GM12878 (cell line): ENCODE measurements around the gene COX15. TPM values are rescaled to one million over a fixed set of nuclear protein-coding genes. Genes with fewer than 3 reads are reported as not detected.

Experiments used
- ATAC-seq: fragments of 200-7000 bp; cut with Tn5 transposase; 3 replicates; pipeline ENCODE4 v1.9.1; 2020; ENCODE audit warnings: mild to moderate bottlenecking, moderate library complexity
- BruUV-seq: library from RNA; stranded (reverse); fragments of 400-500 nt; replicated peaks from 2 replicates; lab custom pipeline; 2021; lab: Mats Ljungman, UMichigan
- CTCF ChIA-PET: fragments of 300-600 bp; sonication (Branson Sonifier 250); formaldehyde crosslinking; extraction: SDS; loops from one replicate; lab custom pipeline; 2021; ENCODE audit warnings: inconsistent platforms; lab: Yijun Ruan, JAX
- POLR2A ChIA-PET: fragments of 350-600 bp; formaldehyde crosslinking; extraction: SDS; loops from one replicate; lab custom pipeline; 2021; ENCODE audit warnings: inconsistent platforms; lab: Charles Lee
- RAD21 ChIA-PET: fragments of 300-600 bp; sonication (Branson Sonifier 250); formaldehyde crosslinking; loops from one replicate; lab custom pipeline; 2023; ENCODE audit warnings: antibody characterized with exemption; ENCODE audit not compliant: unreplicated experiment; lab: Charles Lee
- SMC1A ChIA-PET: fragments of 300-600 bp; sonication (Branson Sonifier 250); formaldehyde crosslinking; loops from one replicate; lab custom pipeline; 2023; ENCODE audit not compliant: unreplicated experiment, uncharacterized antibody; lab: Charles Lee
- DNase-seq: peaks from one replicate; pipeline ENCODE4 v3.0.0-alpha.2; 2011; ENCODE audit warnings: low read depth, low spot score
- FAIRE-seq: peaks from 3 replicates; lab custom pipeline; 2011; peaks lifted over from hg19 to GRCh38; lab: Jason Lieb, UNC
- H2AFZ ChIP-seq: 2 replicates; pipeline ENCODE4 v1.6.0; 2011; ENCODE audit warnings: low read depth, low read length, control low read depth; ENCODE audit not compliant: control insufficient read depth
- H3K27ac ChIP-seq: 2 replicates; pipeline ENCODE4 v1.5.1; 2011; ENCODE audit warnings: control low read depth; ENCODE audit not compliant: control insufficient read depth, insufficient read depth
- H3K27me3 ChIP-seq, 2 experiments: replicated peaks in 1 of 2; 2 replicates each; pipeline versions ENCODE4 v1.6.0 to v1.6.1; 2011; ENCODE audit warnings: low read length in 1 of 2; ENCODE audit not compliant: control insufficient read depth in 2 of 2, insufficient read depth in 2 of 2
- H3K36me3 ChIP-seq, 2 experiments: 2 replicates each; pipeline ENCODE4 v1.5.1; 2011; ENCODE audit warnings: low read length in 1 of 2; ENCODE audit not compliant: control insufficient read depth in 2 of 2, insufficient read depth in 2 of 2
- H3K4me1 ChIP-seq: 2 replicates; pipeline ENCODE4 v1.6.1; 2011; ENCODE audit warnings: mild to moderate bottlenecking, low read length, moderate library complexity, mixed read lengths; ENCODE audit not compliant: control insufficient read depth, insufficient read depth
- H3K4me2 ChIP-seq: 2 replicates; pipeline ENCODE4 v1.6.0; 2011; ENCODE audit warnings: control low read depth; ENCODE audit not compliant: control insufficient read depth, insufficient read depth
- H3K4me3 ChIP-seq: fragments of 200-600 bp; sonication (generic); 2 replicates; pipeline ENCODE4 v1.5.1; 2016
- H3K79me2 ChIP-seq: 2 replicates; pipeline ENCODE4 v1.6.0; 2011; ENCODE audit warnings: low read length; ENCODE audit not compliant: control insufficient read depth, insufficient read depth
- H3K9ac ChIP-seq: 2 replicates; pipeline ENCODE4 v1.8.0; 2011; ENCODE audit warnings: low read length, control low read depth, mixed read lengths; ENCODE audit not compliant: control insufficient read depth, insufficient read depth
- H3K9me3 ChIP-seq: replicated peaks from 3 replicates; pipeline ENCODE4 v1.5.1; 2011; ENCODE audit warnings: mild to moderate bottlenecking, low read length; ENCODE audit not compliant: control insufficient read depth, insufficient read depth
- H4K20me1 ChIP-seq: 2 replicates; pipeline ENCODE4 v1.6.0; 2011; ENCODE audit not compliant: control insufficient read depth, insufficient read depth
- ATF7 ChIP-seq: fragments of 450-650 bp; IDR thresholded peaks from 2 replicates; pipeline ENCODE4 v1.6.1; 2016; ENCODE audit warnings: low read depth, mild to moderate bottlenecking
- DPF2 ChIP-seq: fragments of 450-650 bp; IDR thresholded peaks from 2 replicates; pipeline ENCODE4 v1.6.1; 2017; ENCODE audit warnings: mild to moderate bottlenecking
- EP300 ChIP-seq, 2 experiments: fragments of 150-350 bp in 1 of 2; IDR thresholded peaks; 2 replicates each; pipeline ENCODE4 v1.6.1; 2011 to 2012; ENCODE audit warnings: low read depth in 2 of 2, low read length in 2 of 2, borderline replicate concordance in 1 of 2, improper control_type of control experiment in 1 of 2, inconsistent platforms in 1 of 2; ENCODE audit not compliant: control insufficient read depth in 1 of 2
- ESRRA ChIP-seq: IDR thresholded peaks from 2 replicates; pipeline ENCODE4 v1.6.1; 2012; ENCODE audit warnings: mild to moderate bottlenecking, low read length, improper control_type of control experiment
- FOXM1 ChIP-seq: IDR thresholded peaks from 2 replicates; pipeline ENCODE4 v1.6.1; 2012; ENCODE audit warnings: low read depth, mild to moderate bottlenecking, inconsistent platforms, low read length, moderate library complexity
- IRF4 ChIP-seq: IDR thresholded peaks from 2 replicates; pipeline ENCODE4 v1.6.1; 2011; ENCODE audit warnings: low read depth, low read length
- JUNB ChIP-seq: IDR thresholded peaks from 2 replicates; pipeline ENCODE4 v1.6.1; 2016; ENCODE audit warnings: antibody characterized with exemption, mild to moderate bottlenecking
- JUND ChIP-seq: IDR thresholded peaks from 2 replicates; pipeline ENCODE4 v1.6.1; 2012; ENCODE audit warnings: low read depth, mild to moderate bottlenecking, low read length, improper control_type of control experiment, moderate library complexity
- MEF2B ChIP-seq: fragments of 450-650 bp; IDR thresholded peaks from 2 replicates; pipeline ENCODE4 v1.6.1; 2018; ENCODE audit warnings: mild to moderate bottlenecking, moderate library complexity; ENCODE audit not compliant: partially characterized antibody, poor library complexity, severe bottlenecking
- MTA2 ChIP-seq: fragments of 450-650 bp; IDR thresholded peaks from 2 replicates; pipeline ENCODE4 v1.6.1; 2016; ENCODE audit warnings: low read depth, mild to moderate bottlenecking, moderate library complexity
- NFXL1 ChIP-seq: fragments of 450-650 bp; IDR thresholded peaks from 2 replicates; pipeline ENCODE4 v1.6.1; 2017; ENCODE audit warnings: antibody characterized with exemption, mild to moderate bottlenecking, borderline replicate concordance
- NFYB ChIP-seq: IDR thresholded peaks from 2 replicates; pipeline ENCODE4 v1.6.1; 2011; ENCODE audit warnings: low read depth, mild to moderate bottlenecking, low read length, improper control_type of control experiment, moderate library complexity; ENCODE audit not compliant: insufficient read depth
- RUNX3 ChIP-seq: IDR thresholded peaks from 2 replicates; pipeline ENCODE4 v1.6.1; 2012; ENCODE audit warnings: low read length, inconsistent platforms
- TCF3 ChIP-seq: IDR thresholded peaks from 2 replicates; pipeline ENCODE4 v1.6.1; 2012; ENCODE audit warnings: low read depth, mild to moderate bottlenecking, low read length, borderline replicate concordance; ENCODE audit not compliant: insufficient read depth
- TCF7 ChIP-seq: IDR thresholded peaks from 2 replicates; pipeline ENCODE4 v1.6.1; 2014; ENCODE audit warnings: antibody characterized with exemption, borderline replicate concordance
- ZNF24 ChIP-seq: fragments of 450-650 bp; IDR thresholded peaks from 2 replicates; pipeline ENCODE4 v1.6.1; 2017; ENCODE audit warnings: antibody characterized with exemption, mild to moderate bottlenecking
- ZNF384 ChIP-seq: IDR thresholded peaks from 2 replicates; pipeline ENCODE4 v1.6.1; 2012; ENCODE audit warnings: low read depth, mild to moderate bottlenecking, low read length, improper control_type of control experiment, borderline replicate concordance
- WGBS: methylation state at CpG from one replicate; pipeline ENCODE4 v1.1.6; 2016; ENCODE audit warnings: low lambda C conversion rate; ENCODE audit not compliant: insufficient replicate concordance, insufficient coverage; ENCODE audit errors: missing lambda C conversion rate; 5-methylcytosine and 5-hydroxymethylcytosine counted together
- in situ Hi-C: fragments of 300-500 bp; cut with MboI; formaldehyde crosslinking; loops from 9 replicates; pipeline ENCODE4 v1.14.3; 2018; ENCODE audit warnings: mixed read lengths
- intact Hi-C: fragments of 100-400 bp; cut with micrococcal nuclease; formaldehyde crosslinking; loops from one replicate; pipeline ENCODE4 v1.14.2; 2022; ENCODE audit not compliant: unreplicated experiment
- polyA plus RNA-seq, 11 experiments: library from polyadenylated mRNA; depleted of rRNA in 4 of 11; unstranded in 6 of 11; stranded (reverse) in 5 of 11; fragments of >200 nt; fragmentation: Nextera tagmentation in 4 of 11; fragmentation: Illumina TruSeq in 1 of 11; extraction: Ambion mirVana in 4 of 11; extraction: Trizol in 1 of 11; gene quantifications; 1 replicate in 1 of 11; 2 replicates in 10 of 11; pipeline versions ENCODE4 v1.2.1 to v1.2.3, GENCODE V29; 2011 to 2016; ENCODE audit warnings: inconsistent platforms in 2 of 11, missing spikeins in 2 of 11, low read depth in 1 of 11
- total RNA-seq, 4 experiments: library from RNA; depleted of rRNA in 3 of 4; stranded (reverse); fragments of >200 nt in 3 of 4; fragmentation: Illumina TruSeq in 1 of 4; extraction: Trizol in 1 of 4; gene quantifications; 2 replicates each; pipeline versions ENCODE4 v1.2.1 to v1.2.3, GENCODE V29; 2013 to 2021
- TF ChIP-seq, protein P1 (sequence below): IDR thresholded peaks from 2 replicates; pipeline ENCODE4 v1.6.1; 2012; ENCODE audit warnings: low read length, inconsistent platforms
- TF ChIP-seq, protein P2 (sequence below): IDR thresholded peaks from 2 replicates; pipeline ENCODE4 v1.6.1; 2011; ENCODE audit warnings: borderline replicate concordance, low read depth, mild to moderate bottlenecking, moderate library complexity, mixed read lengths, low read length; ENCODE audit not compliant: insufficient read depth; ENCODE audit errors: extremely low read length
- TF ChIP-seq, protein P3 (sequence below): fragments of 450-650 bp; IDR thresholded peaks from 2 replicates; pipeline ENCODE4 v1.6.1; 2017; ENCODE audit warnings: low read depth, mild to moderate bottlenecking, moderate library complexity

COX15 gene
- total and polyA plus RNA-seq, 10 of the 15 experiments (the other 5 are each of a cell fraction or from before 2014, with no cell fraction given) = 30.2 to 50.7 (median 38.3) TPM

DNA sequence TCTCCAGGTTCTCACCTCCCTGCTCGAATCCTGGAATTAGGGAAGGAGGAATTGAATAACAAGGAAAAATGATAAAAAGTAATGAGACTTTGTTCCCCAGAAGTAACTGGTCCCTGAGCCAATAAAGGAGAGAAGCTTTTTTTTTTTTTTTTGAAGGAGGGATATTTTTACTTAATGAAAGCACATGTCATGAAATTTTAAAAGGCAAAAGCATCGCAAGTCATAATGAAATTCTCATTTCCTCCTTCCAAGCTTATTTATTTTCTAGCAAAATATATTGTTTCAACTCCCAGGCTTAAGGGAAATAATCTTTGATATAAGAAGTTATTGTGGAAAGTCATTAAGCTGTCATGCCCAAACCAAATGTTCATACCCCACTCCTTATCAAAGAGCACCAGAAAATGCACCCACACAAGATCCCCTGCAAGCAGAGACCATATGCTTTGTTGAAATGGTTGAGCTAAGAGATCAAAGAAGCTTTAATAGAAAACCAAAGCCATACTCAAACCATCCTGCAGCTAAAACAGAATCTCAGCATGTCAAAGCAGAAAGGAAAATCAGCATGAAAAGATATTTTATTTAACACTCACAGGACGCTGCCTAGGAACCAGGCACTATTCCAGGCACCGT lies 33.9 kb upstream of the COX15 start:
- RAD21 ChIA-PET = interaction anchor here (0.6 to 2.0 kb wide), 4 partner anchors 33 to 501 kb away, joined by 3 to 11 read pairs (median 4); partner anchors contain the start of genes COX15 and CUTC
- CTCF ChIA-PET = interaction anchor here (0.9 to 1.8 kb wide), 6 partner anchors 10 to 330 kb away, joined by 3 to 7 read pairs (median 4); no protein-coding TSS in a partner anchor
- TF ChIP-seq FOXM1 = 0 out of 2 replicates have a peak, but pooled peaks have one; percentile 7
- TF ChIP-seq, protein P1, sequence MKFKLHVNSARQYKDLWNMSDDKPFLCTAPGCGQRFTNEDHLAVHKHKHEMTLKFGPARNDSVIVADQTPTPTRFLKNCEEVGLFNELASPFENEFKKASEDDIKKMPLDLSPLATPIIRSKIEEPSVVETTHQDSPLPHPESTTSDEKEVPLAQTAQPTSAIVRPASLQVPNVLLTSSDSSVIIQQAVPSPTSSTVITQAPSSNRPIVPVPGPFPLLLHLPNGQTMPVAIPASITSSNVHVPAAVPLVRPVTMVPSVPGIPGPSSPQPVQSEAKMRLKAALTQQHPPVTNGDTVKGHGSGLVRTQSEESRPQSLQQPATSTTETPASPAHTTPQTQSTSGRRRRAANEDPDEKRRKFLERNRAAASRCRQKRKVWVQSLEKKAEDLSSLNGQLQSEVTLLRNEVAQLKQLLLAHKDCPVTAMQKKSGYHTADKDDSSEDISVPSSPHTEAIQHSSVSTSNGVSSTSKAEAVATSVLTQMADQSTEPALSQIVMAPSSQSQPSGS = peak; percentile 66
- TF ChIP-seq ZNF24 = no peak
- TF ChIP-seq ESRRA = no peak
- TF ChIP-seq DPF2 = no peak
- TF ChIP-seq TCF7 = peak; percentile 38; the same call in 1 of the 2 replicates
- peak; percentile 86 for TF ChIP-seq JUNB
- TF ChIP-seq MTA2 = peak; percentile 69
- TF ChIP-seq IRF4 = 0 out of 2 replicates have a peak, but pooled peaks have one; percentile 25
- TF ChIP-seq EP300 (IDR thresholded peaks at IDR 0.05; ENCODE audit: borderline replicate concordance in 1 of 2, control insufficient read depth in 1 of 2, low read depth in 2 of 2, low read length in 2 of 2) = peak in 1 of 2 experiments; percentile 66; a peak in 1 of 4 replicates
- TF ChIP-seq, protein P2, sequence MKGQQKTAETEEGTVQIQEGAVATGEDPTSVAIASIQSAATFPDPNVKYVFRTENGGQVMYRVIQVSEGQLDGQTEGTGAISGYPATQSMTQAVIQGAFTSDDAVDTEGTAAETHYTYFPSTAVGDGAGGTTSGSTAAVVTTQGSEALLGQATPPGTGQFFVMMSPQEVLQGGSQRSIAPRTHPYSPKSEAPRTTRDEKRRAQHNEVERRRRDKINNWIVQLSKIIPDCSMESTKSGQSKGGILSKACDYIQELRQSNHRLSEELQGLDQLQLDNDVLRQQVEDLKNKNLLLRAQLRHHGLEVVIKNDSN = no peak
- no peak for TF ChIP-seq NFXL1
- TF ChIP-seq MEF2B = peak; percentile 5
- TF ChIP-seq, protein P3, sequence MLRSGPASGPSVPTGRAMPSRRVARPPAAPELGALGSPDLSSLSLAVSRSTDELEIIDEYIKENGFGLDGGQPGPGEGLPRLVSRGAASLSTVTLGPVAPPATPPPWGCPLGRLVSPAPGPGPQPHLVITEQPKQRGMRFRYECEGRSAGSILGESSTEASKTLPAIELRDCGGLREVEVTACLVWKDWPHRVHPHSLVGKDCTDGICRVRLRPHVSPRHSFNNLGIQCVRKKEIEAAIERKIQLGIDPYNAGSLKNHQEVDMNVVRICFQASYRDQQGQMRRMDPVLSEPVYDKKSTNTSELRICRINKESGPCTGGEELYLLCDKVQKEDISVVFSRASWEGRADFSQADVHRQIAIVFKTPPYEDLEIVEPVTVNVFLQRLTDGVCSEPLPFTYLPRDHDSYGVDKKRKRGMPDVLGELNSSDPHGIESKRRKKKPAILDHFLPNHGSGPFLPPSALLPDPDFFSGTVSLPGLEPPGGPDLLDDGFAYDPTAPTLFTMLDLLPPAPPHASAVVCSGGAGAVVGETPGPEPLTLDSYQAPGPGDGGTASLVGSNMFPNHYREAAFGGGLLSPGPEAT = peak; percentile 32
- TF ChIP-seq JUND = peak; percentile 65
- no peak for TF ChIP-seq NFYB
- TF ChIP-seq ATF7 = peak; percentile 32; the same call in 1 of the 2 replicates
- TF ChIP-seq RUNX3 = 0 out of 2 replicates have a peak, but pooled peaks have one; percentile 17
- TF ChIP-seq TCF3 = no peak
- peak; percentile 93 for TF ChIP-seq ZNF384

More for the DNA sequence above, 33.9 kb upstream of the COX15 start:
- H3K4me2 ChIP-seq = peak overlapping the region; percentile 91
- H2AFZ ChIP-seq = no peak overlapping the region
- no peak overlapping the region; the same call in 1 of the 2 replicates for H3K27ac ChIP-seq
- H3K9ac ChIP-seq = no peak overlapping the region
- WGBS = 37% methylated on average over 4 of the region's 4 CpGs
- SMC1A ChIA-PET = interaction anchor here (0.8 to 1.5 kb wide), 13 partner anchors 10 to 330 kb away, joined by 3 to 6 read pairs (median 3); partner anchors contain the start of genes COX15, CUTC and SLC25A28
- FAIRE-seq (peak; percentile 90), ATAC-seq (peak; percentile 62), DNase-seq (peak; percentile 12)
- POLR2A ChIA-PET = interaction anchor here (0.6 to 1.1 kb wide), 8 partner anchors 8 to 469 kb away, joined by 3 to 10 read pairs (median 4); partner anchors contain the start of genes COX15 and CUTC
- intact Hi-C loops (no loop called here), in situ Hi-C loops (no loop called here)
- H3K4me3 ChIP-seq = 0 out of 2 replicates have a peak overlapping the region, but pooled peaks have one; percentile 19
- peaks cover 20% of the 10 kb centered on the region for H3K4me1 ChIP-seq
- no TSS peak for BruUV-seq
- no peaks in the 10 kb centered on the region for H4K20me1 ChIP-seq
- no peaks in the 10 kb centered on the region for H3K79me2 ChIP-seq
- no peaks in the 10 kb centered on the region for H3K27me3 ChIP-seq
- H3K9me3 ChIP-seq = no peaks in the 10 kb centered on the region; the same call in 1 of the 3 replicates
- H3K36me3 ChIP-seq = no peaks in the 10 kb centered on the region
